GM21528 (cell line): ENCODE measurements around the gene CDC42BPG.
"Not testable (repeated sequence)": the region's sequence is repeated elsewhere in the genome, so short reads cannot be mapped to it uniquely, and the experiment has no call there.

ENCODE experiments used
- ATAC-seq: cut with Tn5 transposase; IDR thresholded peaks from one replicate; pipeline ENCODE4 v1.9.1; 2021; ENCODE audit warnings: mild to moderate bottlenecking, moderate library complexity; ENCODE audit not compliant: unreplicated experiment, low FRiP score

CDC42BPG gene

GRCh38 chr11:64851831-64852351 lies 7.4 kb upstream of the CDC42BPG start:
- ATAC-seq: peak; percentile 18

GRCh38 chr11:64850979-64851567 lies 6.6 kb upstream of the CDC42BPG start:
- ATAC-seq: peak; percentile 57

GRCh38 chr11:64849598-64850356 lies 5.3 kb upstream of the CDC42BPG start:
- ATAC-seq: no peak

GRCh38 chr11:64848826-64849597 lies 4.6 kb upstream of the CDC42BPG start:
- no peak for ATAC-seq

GRCh38 chr11:64848214-64848825 lies 3.9 kb upstream of the CDC42BPG start:
- ATAC-seq: no peak

- no peak for ATAC-seq
These were observed 2.7 kb upstream of the CDC42BPG start for GRCh38 chr11:64846998-64847666.

GRCh38 chr11:64845776-64846129 lies 1.3 kb upstream of the CDC42BPG start:
- ATAC-seq: not testable (repeated sequence)

GRCh38 chr11:64845129-64845775 lies 799 bp upstream of the CDC42BPG start:
- ATAC-seq: no peak

- no peak for ATAC-seq
These were observed 645 bp downstream of the CDC42BPG start for GRCh38 chr11:64843686-64844329.

- no peak for ATAC-seq
These were observed 1.4 kb downstream of the CDC42BPG start for GRCh38 chr11:64842851-64843685.

- no peak for ATAC-seq
These were observed 2.1 kb downstream of the CDC42BPG start for GRCh38 chr11:64842366-64842759.

GRCh38 chr11:64841592-64842365 lies 2.7 kb downstream of the CDC42BPG start:
- no peak for ATAC-seq

GRCh38 chr11:64839887-64840782 lies 4.3 kb downstream of the CDC42BPG start:
- ATAC-seq: no peak

- ATAC-seq: no peak
These were observed 5.1 kb downstream of the CDC42BPG start for GRCh38 chr11:64839335-64839734.

- ATAC-seq: no peak
These were observed 5.7 kb downstream of the CDC42BPG start for GRCh38 chr11:64838600-64839334.

- ATAC-seq: no peak
These were observed 6.5 kb downstream of the CDC42BPG start for GRCh38 chr11:64837887-64838351.
